Limb (tissue), 2 donors: Measurements from ENCODE around the gene CES2.

Experiments
- DNase-seq, 2 donors: peaks; one replicate each; pipeline ENCODE4 v3.0.0-alpha.2; 2016; ENCODE audit errors: extremely low spot score in 2 of 2

Gene CES2

DNA sequence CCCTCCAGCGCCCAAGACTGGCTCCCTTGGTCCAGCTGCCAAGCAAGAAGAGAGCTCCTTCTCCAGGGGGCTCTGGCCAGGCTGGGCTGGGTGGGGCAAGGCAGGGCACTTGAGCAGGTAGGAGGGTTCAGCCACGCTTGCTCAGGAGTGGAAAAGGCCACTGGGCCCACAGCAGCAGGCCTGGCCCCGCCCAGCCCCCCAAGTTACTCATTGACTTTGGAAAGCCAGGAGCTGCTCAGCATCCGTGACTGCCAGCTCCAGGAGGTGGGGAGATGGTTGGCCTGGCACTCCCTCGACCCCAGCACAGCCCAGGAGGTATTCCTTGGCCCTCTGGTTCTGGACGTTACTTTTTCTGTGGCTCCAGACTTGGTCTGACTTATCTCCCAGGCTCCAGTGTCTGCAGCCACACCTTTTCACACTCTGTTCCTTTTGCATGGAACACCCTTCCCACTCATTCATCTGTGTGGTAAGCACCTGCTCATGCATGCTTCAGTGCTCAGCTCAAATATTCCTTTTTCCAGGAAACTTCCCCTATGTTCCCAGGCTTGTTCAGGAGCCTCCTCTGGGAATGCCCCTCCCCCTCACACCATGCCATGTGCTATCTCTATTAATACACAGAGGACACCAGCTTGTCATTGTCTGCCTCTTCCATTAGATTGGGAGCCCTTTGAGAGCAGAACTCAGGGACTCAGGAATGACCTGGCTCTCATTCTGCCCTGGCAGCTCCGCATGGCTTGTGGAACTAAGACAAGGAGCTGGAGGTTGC is 16.3 kb upstream of the CES2 start, which contains the start of gene CDH16:
TSS of gene CDH16 (minus strand) at position 83 of the 766 bp plus-strand sequence. CDS start 820 bp downstream, outside the sequence.
- DNase-seq = no peak

- DNase-seq = no peak
These were observed 15.6 kb upstream of the CES2 start for GRCh38 chr16:66919569-66920298.

- no peak for DNase-seq
These were observed 15.1 kb upstream of the CES2 start for GRCh38 chr16:66920299-66920590.

GRCh38 chr16:66920924-66921680 is 14.2 kb upstream of the CES2 start:
- DNase-seq = no peak

DNA sequence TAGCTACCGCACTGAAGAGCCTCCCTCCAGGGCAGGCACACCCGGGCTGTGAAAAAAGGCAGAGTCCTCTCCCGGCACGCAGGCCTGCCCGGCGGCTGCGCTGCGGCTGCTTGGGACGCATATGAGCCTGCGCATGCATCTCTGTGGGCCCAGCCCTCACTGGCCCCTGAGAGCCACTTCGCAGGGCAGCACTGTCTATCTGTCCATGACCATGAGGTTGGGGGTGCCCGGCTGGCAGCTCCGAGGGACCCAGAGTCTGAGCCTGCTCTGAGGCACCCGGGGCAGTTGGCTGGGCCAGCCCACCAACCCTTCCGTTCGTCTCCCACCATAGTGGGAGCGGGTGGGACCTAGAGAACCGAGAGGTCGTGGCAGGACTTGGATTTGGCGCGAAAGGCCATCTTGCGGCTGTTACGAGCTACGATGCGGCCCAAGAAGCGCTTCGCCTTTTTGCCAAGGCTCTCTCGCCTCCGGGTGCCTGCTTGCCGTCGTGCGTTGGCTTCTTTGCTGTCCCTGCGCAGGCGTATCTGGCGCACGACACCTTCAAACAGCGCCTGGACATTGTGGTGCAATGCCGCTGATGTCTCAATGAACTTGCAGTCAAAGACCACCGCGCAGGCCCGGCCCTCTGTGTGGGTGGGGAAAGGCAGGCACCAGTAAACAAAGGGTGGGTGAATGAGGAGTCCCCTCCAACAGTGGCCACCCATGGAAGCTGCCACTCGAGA is 13.4 kb upstream of the CES2 start:
- DNase-seq = no peak

DNA sequence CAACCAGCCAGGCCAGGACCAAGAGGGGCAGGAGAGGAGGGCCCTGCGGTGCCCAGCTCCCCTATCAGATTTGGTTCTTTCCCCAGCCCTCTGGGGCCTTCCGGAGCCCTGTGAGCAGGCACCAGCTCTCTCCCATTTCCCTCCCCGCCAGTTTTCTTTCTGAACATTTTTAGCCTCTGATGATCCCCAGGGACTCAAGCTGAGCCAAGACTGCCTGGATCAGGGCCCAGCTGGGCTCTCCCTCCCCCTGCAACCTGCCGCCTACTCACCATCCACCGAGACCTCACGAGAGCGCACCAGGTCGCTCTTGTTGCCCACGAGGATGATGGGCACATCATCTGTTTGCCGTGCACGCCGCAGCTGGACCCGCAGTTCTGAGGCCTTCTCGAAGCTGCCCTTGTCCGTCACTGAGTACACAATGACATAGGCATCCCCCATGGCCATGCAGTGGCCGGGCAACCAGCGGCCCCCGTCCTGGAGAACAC is 12.0 kb upstream of the CES2 start:
- DNase-seq = no peak

GRCh38 chr16:66923866-66924265 is 11.4 kb upstream of the CES2 start:
- no peak for DNase-seq

GRCh38 chr16:66924527-66925321 is 10.6 kb upstream of the CES2 start:
- DNase-seq = no peak

DNA sequence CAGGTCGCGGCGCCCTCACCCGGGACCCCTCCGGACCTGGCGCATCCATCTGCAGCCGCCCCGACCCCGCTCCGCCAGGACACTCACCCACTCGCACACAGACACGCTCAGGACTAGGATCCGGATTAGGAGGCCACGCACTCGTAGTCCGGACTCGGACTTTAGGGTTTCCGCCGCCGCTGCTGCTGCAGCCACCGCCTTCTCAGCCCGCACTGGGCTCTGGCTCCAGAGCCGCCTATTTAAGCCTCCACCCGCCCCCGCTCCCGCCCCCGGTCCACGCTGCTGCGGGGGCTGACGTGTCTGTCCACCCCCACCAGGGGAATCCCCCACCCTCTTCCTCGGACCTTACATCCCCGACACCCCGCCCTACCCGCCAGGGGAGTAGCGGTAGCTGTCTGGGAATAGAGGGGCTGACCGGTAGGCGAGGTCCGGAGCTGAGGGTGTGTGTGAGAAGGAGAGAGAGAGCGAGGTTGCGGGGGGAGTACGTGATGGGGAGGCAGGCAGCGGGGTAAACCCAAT is 9.9 kb upstream of the CES2 start, which contains the start of gene RRAD:
TSS of gene RRAD (minus strand) at position 214 of the 519 bp plus-strand sequence. CDS start 356 bp downstream, outside the sequence.
- DNase-seq = no peak

GRCh38 chr16:66926171-66926947 is 9.0 kb upstream of the CES2 start:
- DNase-seq = no peak

- DNase-seq = no peak
These were observed 8.3 kb upstream of the CES2 start for GRCh38 chr16:66926961-66927436.

- no peak for DNase-seq
These were observed 7.2 kb upstream of the CES2 start for GRCh38 chr16:66927918-66928649.

GRCh38 chr16:66928702-66929388 is 6.5 kb upstream of the CES2 start:
- DNase-seq = no peak

- DNase-seq = no peak
These were observed 5.1 kb upstream of the CES2 start for GRCh38 chr16:66930189-66930588.

- DNase-seq = no peak
These were observed 3.7 kb upstream of the CES2 start for GRCh38 chr16:66931665-66932064.

GRCh38 chr16:66932076-66932475 is 3.2 kb upstream of the CES2 start:
- no peak for DNase-seq

- no peak for DNase-seq
These were observed 1.6 kb upstream of the CES2 start for GRCh38 chr16:66933776-66934137.
